HL-60 (cell line): ENCODE results near the gene TFCP2.

Experiments
- CTCF ChIP-seq: IDR thresholded peaks from one replicate; pipeline ENCODE4 v1.5.1; 2011; ENCODE audit warnings: low read length, control low read depth, inconsistent platforms; ENCODE audit not compliant: insufficient read depth
- POLR2AphosphoS5 ChIP-seq: IDR thresholded peaks from 2 replicates; pipeline ENCODE4 v1.6.1; 2012; ENCODE audit warnings: low read depth
- REST ChIP-seq: IDR thresholded peaks from 2 replicates; pipeline ENCODE4 v1.6.1; 2012; ENCODE audit warnings: low read depth; ENCODE audit not compliant: insufficient replicate concordance
- SPI1 ChIP-seq: IDR thresholded peaks from 2 replicates; pipeline ENCODE4 v1.6.1; 2012; ENCODE audit warnings: low read depth, mild to moderate bottlenecking, borderline replicate concordance

- TF ChIP-seq POLR2AphosphoS5, result no peak
- TF ChIP-seq REST, result no peak
- no peak for TF ChIP-seq CTCF
- no peak for TF ChIP-seq SPI1
These were observed 20.0 kb downstream of the TFCP2 start for GRCh38 chr12:51152953-51153352.
